Activated gamma-delta T cell (primary cell): ENCODE measurements around the gene INF2.
"Not testable (repeated sequence)": the region's sequence is repeated elsewhere in the genome, so short reads cannot be mapped to it uniquely, and the experiment has no call there.

Experiments
- DNase-seq: peaks from one replicate; lab custom pipeline; 2025; lab: John Stamatoyannopoulos, UW

INF2 gene

GRCh38 chr14:104734991-104735779 is 45.8 kb downstream of the INF2 start:
- DNase-seq = no peak

DNA sequence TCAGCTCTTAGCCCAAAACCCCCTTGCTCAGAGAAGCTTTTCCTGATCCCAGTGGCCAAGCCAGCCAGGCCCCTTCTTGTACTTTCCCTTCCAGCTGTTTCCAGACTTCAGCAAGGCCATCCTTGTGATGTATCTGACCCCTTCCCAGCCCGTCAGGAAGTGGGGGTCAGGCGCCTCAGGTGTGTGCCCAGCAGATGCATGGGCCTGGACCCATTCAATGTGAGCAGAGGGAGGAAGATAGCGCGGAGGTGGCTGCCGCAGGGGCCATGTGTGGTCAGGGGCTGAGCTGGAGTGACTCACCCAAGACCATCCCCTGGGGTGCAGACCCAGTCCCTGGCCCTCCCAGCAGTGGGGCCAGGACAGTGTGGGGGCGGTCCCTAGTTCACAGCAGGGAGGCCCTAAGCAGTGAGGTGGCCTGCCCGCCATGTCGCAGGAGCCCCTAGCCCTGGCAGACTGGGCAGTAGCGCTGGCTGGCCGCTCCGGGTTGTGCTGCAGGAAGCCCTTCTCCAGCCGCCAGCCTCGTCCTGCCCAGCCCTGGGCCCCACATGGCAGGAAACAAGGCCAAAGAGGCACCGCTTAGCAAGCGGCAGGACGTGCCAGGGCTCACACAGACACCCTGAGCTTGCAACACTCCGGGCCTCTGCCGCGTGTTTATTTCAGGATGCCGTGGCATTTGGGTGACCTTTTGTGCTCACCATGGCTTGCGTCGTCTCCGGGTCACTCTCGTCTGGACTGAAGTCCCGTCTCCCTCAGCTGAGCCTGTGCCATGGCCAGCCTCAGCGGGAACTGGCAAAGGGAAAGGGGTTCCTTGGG is 46.6 kb downstream of the INF2 start:
- DNase-seq = no peak

DNA sequence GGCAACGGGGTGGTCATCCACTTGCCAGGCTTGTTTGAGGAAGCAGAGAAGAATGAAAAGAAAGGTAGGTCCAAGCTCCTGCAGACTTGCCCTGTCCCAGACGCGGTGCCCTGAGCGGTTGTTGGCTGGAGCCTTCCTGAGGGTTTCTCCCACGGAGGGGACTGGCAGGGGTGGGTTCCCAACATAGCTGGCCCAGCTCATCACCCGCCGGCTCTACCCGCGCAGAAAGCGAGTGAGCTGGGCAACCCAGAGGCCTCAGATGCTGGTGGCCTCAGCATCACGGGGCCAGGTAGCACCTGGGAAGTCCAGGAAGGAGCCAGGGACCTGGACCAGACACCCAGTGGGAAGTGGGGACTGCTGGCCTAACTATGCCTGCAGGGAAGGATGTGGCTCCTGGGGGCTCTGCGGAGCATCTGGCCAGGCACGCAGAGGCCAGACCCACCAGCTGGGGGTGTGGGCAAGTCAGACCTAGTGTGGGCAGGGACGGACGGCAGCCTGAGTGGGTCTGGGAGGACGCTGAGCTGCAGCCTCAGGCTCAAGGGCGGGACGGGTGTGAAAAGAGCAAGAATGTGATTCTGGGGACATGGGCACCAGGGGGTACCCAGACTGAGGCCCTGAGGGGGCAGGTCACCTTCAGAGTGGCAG is 49.1 kb downstream of the INF2 start:
- no peak for DNase-seq

GRCh38 chr14:104739026-104739425 is 49.6 kb downstream of the INF2 start:
- DNase-seq = no peak

DNA sequence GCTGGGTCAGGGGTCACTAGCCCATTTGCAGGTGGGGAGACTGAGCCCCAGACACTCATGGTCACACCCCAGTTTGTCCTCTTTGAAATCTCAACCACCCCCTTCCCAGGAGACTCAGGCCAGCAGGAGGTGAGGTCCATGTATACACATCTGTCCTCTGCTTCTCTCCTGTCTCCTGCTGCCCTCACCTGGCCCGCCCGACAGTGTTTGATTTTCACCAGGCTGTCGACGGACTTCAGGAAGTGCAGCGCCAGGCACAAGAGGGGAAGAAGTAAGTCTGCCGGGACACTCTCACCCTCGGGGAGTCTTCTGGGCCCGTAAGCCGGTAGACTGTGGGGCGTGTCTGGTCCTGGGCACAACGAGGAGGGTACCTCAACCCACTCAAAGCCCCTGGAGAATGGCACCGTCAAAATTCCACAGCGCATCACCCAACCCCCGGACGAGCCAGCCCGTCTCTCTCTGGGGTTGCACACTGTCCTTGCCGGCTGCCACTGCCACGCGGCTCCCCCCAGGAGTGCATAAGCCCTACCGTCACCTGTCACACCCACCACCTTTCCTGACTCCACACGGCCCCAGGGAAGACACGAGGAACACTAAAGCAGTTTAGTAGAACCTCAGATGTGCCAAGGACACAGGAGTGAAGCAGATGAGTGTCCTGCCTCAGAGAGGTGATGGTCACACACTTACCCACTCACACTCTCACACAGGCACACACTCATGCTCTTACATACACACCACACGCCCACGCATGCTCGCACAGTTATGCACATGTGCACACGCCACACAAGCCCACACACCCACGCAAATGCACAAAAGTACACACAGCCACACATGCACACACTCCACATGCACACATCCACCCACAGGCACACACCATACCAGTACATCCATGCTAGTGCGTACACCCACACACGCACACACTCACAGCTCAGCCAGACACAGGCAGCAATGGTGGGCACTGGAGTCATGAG is 50.4 kb downstream of the INF2 start:
- DNase-seq = no peak

DNA sequence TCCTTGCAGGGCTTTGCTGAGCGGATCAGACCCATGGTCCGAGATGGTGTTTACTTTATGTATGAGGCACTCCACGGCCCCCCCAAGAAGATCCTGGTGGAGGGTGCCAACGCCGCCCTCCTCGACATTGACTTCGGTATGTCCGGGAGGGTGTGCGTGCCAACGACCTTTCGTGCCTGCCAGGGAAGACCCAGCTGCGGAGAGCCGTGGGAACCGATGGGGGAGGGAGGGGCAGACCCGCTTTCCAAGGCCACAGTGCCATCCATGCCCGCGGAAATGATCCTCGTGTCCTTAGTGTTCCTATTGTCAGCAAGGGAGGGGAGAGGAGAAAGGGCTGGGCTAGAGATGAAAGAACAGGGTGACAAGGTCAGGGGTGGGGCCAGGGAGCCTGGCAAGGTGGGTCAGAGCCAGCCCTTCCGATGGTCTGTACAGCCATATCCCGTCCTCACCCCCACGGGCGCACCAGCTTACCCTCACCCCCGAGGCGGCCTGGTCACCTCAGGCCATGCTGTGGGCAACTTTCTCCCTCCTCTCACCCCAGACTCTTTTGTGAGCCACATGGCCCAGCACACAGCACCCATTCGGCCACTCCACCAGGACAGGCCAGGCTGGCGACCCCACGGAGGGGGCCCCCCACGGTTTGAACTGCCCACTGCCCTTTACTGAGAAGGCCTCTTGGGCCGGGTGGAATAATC is 51.8 kb downstream of the INF2 start:
- no peak for DNase-seq

DNA sequence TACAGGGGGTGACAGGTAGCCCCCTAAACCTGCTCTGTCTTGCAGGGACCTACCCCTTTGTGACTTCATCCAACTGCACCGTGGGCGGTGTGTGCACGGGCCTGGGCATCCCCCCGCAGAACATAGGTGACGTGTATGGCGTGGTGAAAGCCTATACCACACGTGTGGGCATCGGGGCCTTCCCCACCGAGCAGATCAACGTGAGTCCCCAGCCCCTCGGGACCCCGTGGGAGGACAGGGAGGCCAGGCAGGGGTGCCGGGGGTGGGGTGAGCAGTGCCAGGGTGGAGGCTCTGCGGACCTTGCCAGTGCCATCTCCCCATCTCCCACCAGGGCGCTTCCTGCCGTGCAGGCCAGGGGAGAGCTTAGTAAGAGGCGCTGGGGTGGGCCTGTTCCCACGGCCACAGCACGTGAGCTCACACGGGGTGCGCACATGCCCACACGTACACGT is 52.4 kb downstream of the INF2 start:
- DNase-seq = no peak

- DNase-seq = no peak
These were observed 53.4 kb downstream of the INF2 start for GRCh38 chr14:104742586-104743455.

- no peak for DNase-seq
These were observed 54.3 kb downstream of the INF2 start for GRCh38 chr14:104743461-104744380.

- no peak for DNase-seq
These were observed 55.1 kb downstream of the INF2 start for GRCh38 chr14:104744484-104744883.

DNA sequence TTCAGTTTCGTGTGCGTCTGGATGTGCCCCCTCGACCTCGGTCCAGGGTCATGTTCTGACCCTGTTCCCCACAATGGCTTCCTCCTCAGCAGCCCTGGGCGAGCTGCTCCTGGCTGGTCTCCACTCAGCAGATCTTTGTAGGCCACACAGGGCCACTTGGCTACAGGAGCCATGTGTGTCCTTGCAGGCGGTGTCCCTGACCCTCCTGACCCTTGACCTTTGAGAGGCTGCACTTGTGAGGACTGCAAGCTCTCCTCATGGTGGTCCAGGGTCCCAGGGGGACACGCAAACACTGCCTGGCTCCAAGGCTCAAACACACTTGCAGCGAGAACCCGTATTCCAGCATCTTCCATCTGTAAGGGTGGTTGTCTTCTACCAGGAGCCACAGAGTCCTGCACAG is 56.0 kb downstream of the INF2 start:
- no peak for DNase-seq

- DNase-seq = no peak
These were observed 56.7 kb downstream of the INF2 start for GRCh38 chr14:104746071-104746545.

DNA sequence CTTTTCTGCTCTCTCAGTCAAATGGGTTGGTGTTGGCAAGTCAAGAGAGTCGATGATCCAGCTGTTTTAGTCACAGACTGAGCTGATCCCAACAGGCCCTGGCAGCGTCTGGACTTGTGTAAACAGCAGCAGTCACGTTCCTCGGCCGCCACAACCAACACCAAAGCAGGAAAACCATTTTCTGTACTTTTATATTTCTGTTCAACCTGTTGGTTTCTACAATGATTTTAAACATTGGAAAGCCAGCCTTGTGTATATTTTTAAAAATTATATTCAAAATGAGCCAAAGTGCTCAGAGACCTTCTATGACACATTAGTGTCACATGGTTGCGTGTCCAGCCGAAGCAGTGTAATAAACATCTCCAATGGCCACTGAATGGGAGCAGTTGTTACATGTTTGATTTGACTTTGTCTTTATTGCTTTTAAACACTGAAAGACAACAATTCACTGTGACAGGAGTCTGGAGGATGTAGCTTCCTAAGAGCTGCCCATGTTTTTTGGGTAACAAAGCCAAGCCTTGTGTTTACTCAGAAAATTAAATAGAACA is 57.6 kb downstream of the INF2 start:
- DNase-seq = no peak

DNA sequence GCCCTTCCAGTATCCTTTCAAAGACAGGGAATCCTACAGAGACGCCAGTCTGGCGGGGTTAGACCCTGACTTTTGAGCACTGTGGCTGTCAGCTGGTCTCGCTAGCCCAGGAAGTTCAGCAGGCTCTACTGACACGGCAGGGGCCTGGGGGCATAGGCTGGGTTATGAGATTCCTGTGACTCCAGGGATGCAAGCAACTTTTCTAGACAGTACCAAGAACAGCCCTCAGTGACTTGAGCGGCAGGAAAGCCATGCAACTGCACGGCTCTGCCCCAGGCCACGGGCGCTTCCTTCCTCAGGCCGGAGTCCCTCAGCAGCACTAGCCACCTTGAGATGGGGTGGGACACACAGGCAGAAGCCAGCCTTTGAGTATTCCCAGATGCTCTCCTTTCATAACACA is 58.5 kb downstream of the INF2 start:
- no peak for DNase-seq

DNA sequence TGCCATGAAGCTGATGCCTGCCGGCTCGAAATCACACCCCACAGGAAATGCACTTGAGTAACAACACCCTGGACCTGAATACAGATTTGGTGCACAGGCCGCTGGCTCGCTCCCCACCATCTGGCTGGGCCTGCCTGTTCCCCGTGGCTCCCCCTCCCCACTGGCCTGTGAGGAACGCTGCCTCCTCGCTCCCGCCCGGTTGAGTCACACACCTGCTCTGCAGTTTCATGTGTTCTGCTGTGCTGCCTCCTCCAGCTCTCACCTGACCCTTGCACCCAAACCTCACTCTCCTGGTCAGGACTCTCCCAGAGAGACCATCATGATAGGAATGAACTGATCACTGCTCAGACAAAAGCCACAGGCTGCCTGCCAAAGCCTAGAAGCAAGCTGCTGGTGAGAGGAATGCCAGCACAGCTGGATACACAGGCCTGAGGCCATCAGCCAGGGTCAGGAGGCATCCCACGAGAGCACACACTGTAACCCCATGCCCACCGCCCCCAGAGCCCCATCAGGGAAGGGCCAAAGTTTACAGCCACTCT is 59.8 kb downstream of the INF2 start:
- DNase-seq = no peak

DNA sequence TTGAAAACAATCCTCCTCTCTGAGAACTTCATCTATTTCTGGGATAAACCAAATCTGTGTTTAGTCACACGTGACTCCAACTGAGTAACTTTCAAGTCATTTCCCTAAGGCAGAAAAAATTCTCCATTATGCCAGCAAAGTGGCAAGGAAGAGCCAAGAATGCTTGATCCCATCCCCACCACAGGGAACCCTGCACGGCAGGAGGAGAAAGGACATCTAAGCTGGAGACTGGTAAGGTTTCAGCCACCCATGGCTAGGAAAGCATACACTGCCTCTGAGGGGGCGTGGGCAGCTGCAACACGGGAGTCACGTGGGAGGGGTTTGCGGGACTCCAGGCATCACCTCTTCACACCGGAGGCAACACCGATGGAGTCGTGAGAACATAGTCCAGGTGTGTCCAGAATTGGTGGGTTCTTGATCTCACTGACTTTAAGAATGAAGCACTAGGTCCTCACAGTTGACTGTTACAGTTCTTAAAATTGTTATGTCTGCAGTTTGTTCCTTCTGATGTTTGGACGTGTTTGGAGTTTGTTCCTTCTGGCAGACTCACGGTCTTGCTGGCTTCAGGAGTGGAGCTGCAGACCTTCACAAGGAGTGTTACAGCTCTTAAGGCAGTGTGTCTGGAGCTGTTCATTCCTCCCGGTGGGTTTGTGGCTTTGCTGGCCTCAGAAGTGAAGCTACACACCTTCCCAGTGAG is 60.8 kb downstream of the INF2 start:
- no peak for DNase-seq

- not testable (repeated sequence) for DNase-seq
These were observed 61.3 kb downstream of the INF2 start for GRCh38 chr14:104750753-104751057.
